ENCODE results near the gene LYSMD1.

Gene LYSMD1

GRCh38 chr1:151131701-151132334 lies 33.9 kb downstream of the LYSMD1 start:
- Histone ChIP-seq H3K4me3 (no peak overlapping the region), H3K27ac (no peak overlapping the region), H3K9me3 (no peaks in the 10 kb centered on the region), H3K9ac (no peak overlapping the region), H3K36me3 (peaks cover 64% of the 10 kb centered on the region), H3K4me2 (peak overlapping the region; percentile 46), H3K27me3 (peaks cover 4% of the 10 kb centered on the region; the same call in 1 of the 2 replicates), H4K20me1 (peaks cover 61% of the 10 kb centered on the region), H3K4me1 (0 out of 2 replicates have a peak, but pooled peaks cover 4% of the 10 kb centered on the region)
- TF ChIP-seq Cebpa-rat (IDR thresholded peaks at IDR 0.05): no peak

GRCh38 chr1:151130987-151131586 lies 34.6 kb downstream of the LYSMD1 start:
- H3K9me3 ChIP-seq: no peaks in the 10 kb centered on the region
- H3K9ac ChIP-seq: peak overlapping the region; percentile 18; the same call in 1 of the 2 replicates
- 0 out of 2 replicates have a peak, but pooled peaks cover 4% of the 10 kb centered on the region for H3K4me1 ChIP-seq
- TF ChIP-seq Cebpa-rat (IDR thresholded peaks at IDR 0.05): no peak
- peak overlapping the region; percentile 46 for H3K4me2 ChIP-seq
- peak overlapping the region; percentile 5; the same call in 1 of the 2 replicates for H3K27ac ChIP-seq
- H3K27me3 ChIP-seq: peaks cover 4% of the 10 kb centered on the region; the same call in 1 of the 2 replicates
- no peak overlapping the region; the same call in 1 of the 2 replicates for H3K4me3 ChIP-seq
- H4K20me1 ChIP-seq: peaks cover 54% of the 10 kb centered on the region
- peaks cover 56% of the 10 kb centered on the region for H3K36me3 ChIP-seq

DNA sequence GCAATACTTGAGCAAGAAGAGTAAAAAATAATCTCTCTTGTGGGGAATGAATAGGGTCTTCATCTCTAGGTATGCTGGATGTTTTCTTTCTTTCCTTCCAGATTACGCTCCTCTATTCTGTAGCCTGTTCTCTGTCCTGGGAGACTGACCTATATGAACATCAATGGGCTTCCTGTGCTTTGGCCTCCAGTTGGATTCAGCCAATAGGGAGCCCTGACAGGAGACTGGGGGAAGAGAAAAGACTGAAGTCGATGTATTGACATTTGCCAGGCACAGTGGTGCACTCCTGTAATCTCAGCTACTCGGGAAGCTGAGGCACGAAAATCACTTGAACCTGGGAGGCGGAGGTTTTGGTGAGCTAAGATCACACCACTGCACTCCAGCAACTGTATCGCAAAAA lies 36.9 kb downstream of the LYSMD1 start:
- Histone ChIP-seq H3K4me1 (0 out of 2 replicates have a peak, but pooled peaks cover 4% of the 10 kb centered on the region), H3K27me3 (peaks cover 4% of the 10 kb centered on the region; the same call in 1 of the 2 replicates)

GRCh38 chr1:151124763-151125403 lies 40.8 kb downstream of the LYSMD1 start:
- no peaks in the 10 kb centered on the region for H3K9me3 ChIP-seq
- H4K20me1 ChIP-seq: no peaks in the 10 kb centered on the region
- H3K27me3 ChIP-seq: no peaks in the 10 kb centered on the region
- no peaks in the 10 kb centered on the region for H3K4me1 ChIP-seq
- H3K4me3 ChIP-seq: no peak overlapping the region
- H3K4me2 ChIP-seq: no peak overlapping the region
- TF ChIP-seq Cebpa-rat (IDR thresholded peaks at IDR 0.05): no peak
- no peaks in the 10 kb centered on the region for H3K36me3 ChIP-seq
- no peak overlapping the region for H3K9ac ChIP-seq
- no peak overlapping the region for H3K27ac ChIP-seq

More for the DNA sequence above, 36.9 kb downstream of the LYSMD1 start:
- Histone ChIP-seq H3K4me2 (no peak overlapping the region), H3K27ac (no peak overlapping the region), H4K20me1 (peaks cover 32% of the 10 kb centered on the region), H3K36me3 (peaks cover 33% of the 10 kb centered on the region), H3K9ac (no peak overlapping the region), H3K9me3 (no peaks in the 10 kb centered on the region), H3K4me3 (no peak overlapping the region)
- TF ChIP-seq Cebpa-rat (IDR thresholded peaks at IDR 0.05): no peak

DNA sequence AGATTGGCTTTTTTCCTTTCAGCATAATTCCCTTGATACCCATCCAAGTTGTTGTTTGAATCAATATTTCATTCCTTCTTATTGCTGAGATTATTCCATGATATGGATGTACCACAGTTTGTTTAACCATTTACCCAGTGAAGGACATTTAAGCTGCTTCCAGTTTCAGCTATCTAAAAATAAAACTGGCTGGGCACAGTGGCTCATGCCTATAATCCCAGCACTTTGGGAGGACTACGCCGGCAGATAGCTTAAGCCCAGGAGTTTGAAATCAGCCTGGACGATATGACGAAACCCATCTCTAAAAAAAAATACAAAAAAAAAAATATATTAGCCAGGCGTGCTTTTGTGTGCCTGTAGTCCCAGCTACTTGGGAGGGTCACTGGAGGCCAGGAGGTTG lies 51.8 kb downstream of the LYSMD1 start:
- no peaks in the 10 kb centered on the region for H4K20me1 ChIP-seq
- H3K27ac ChIP-seq: no peak overlapping the region
- no peaks in the 10 kb centered on the region for H3K9me3 ChIP-seq
- no peaks in the 10 kb centered on the region for H3K4me1 ChIP-seq
- no peak overlapping the region for H3K4me2 ChIP-seq
- H3K36me3 ChIP-seq: peaks cover 16% of the 10 kb centered on the region
- H3K4me3 ChIP-seq: no peak overlapping the region
- H3K9ac ChIP-seq: no peak overlapping the region
- no peak for TF ChIP-seq Cebpa-rat (IDR thresholded peaks at IDR 0.05)
- no peaks in the 10 kb centered on the region for H3K27me3 ChIP-seq

Measured in BLaER1 (cell line).